Activated CD8-positive, alpha-beta memory T cell treated with anti-CD3 and anti-CD28 coated beads for 24 hours (primary cell): ENCODE data around the gene CHRNE.

ENCODE experiments used
- DNase-seq: peaks from one replicate; pipeline ENCODE4 v3.0.0-alpha.2; 2020

CHRNE gene

GRCh38 chr17:4901648-4902344, 1.1 kb downstream of the CHRNE start:
- DNase-seq = peak; percentile 66

GRCh38 chr17:4901108-4901647, 1.7 kb downstream of the CHRNE start:
- DNase-seq = peak; percentile 66

GRCh38 chr17:4900231-4901107, 2.4 kb downstream of the CHRNE start:
- DNase-seq = peak; percentile 75

DNA sequence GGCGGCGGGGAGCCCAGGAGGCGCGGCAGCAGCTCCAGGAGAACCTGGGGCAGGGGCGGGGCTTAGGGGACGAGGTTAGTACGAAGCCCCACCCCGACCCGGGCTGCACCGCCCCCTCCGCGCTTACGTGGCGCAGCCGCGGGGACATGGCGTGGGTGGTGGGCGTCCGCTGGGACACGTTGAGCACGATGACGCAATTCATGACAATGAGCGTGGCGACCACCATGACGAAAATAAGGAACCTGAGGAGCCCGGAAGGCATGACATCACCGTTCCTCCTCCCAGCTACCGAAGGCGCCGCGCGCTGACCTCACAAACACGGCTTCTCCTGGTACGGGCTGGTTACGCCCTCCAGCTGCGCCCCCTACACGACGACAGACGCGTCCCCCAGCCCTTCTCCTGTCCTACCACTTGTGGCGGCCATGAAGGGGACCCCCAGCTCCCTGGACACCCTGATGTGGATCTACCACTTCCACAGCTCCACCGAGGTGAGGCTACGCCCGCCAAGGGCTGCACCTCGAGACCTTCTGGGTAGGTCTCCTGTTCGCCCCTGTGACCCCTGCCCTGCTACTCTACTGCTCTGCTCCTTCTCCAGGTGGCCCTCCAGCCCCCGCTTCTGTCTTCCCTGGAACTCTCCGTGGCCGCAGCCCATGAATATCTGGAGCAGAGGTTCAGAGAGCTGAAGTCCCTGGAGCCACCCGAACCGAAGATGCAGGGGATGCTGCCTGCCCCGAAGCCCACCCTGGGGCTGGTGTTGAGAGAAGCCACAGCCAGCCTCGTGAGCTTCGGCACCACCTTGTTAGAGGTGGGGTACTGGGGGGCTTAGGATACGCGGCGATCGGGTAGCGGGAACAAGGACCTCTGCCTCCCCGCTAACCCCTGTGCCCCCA, 3.3 kb downstream of the CHRNE start, which contains the start of gene C17orf107:
TSS of gene C17orf107 (plus strand) at position 196 of the 890 bp plus-strand sequence. CDS start at position 423, 227 bp downstream.
- peak; percentile 99 for DNase-seq

GRCh38 chr17:4898927-4899326, 4.0 kb downstream of the CHRNE start:
- no peak for DNase-seq

DNA sequence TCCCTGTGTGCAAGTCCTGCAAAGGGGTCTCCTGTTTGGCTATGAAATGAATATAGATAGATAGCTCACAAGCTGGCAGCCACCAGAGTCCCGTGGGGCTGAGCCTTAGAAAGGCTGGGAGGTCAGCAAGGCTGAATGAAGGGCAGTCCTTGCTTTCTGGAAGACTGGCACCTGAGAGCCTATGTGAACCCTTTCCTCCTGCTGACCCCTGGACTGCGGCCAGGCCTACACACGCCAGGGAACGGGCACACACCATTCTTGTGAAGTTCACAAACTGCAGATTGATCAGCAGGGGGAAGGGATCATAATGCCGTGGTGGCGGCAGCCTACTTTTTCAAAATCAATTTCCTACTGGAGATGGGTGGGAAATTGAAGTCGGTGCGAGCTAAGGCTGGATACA, 4.5 kb downstream of the CHRNE start:
- DNase-seq = no peak

- no peak for DNase-seq
Observed at GRCh38 chr17:4897785-4898184, 5.1 kb downstream of the CHRNE start.

GRCh38 chr17:4897198-4897687, 5.7 kb downstream of the CHRNE start:
- no peak for DNase-seq

DNA sequence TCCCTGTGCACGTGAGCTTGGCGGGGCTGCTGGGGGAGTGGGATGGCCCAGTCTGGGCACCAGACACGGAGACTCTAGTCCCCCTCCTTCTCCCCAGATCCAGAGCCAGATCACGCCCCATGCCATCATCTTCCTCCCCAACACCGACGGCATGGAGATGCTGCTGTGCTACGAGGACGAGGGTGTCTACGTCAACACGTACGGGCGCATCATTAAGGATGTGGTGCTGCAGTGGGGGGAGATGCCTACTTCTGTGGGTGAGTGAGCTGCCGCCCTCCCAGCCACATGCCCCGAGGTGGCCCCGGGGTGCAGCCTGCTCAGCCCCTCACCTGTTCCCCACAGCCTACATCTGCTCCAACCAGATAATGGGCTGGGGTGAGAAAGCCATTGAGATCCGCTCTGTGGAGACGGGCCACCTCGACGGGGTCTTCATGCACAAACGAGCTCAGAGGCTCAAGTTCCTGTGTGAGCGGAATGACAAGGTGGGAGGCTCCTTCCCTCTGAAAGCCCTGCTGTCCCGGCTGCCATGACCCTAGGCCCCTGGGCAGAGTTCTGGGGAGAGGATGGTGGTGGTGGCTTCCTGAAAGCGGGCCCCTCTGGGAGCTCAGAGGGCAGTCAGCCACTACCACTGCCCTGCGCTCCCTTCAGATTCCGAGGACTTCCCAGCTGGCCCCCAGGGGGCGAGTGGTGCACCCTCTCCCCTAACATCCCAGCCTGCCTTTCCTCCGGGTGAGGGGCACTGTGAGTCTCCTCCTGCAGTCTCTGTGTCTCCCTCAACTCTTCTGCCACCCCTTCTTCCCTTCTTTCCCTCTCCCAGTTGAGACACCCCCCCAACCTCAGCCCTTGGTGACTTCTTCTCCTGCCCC, 6.3 kb downstream of the CHRNE start:
- DNase-seq = no peak

- no peak for DNase-seq
Observed at GRCh38 chr17:4895657-4896331, 7.1 kb downstream of the CHRNE start.

GRCh38 chr17:4895121-4895520, 7.8 kb downstream of the CHRNE start:
- DNase-seq = no peak

GRCh38 chr17:4893721-4894560, 9.0 kb downstream of the CHRNE start:
- no peak for DNase-seq

DNA sequence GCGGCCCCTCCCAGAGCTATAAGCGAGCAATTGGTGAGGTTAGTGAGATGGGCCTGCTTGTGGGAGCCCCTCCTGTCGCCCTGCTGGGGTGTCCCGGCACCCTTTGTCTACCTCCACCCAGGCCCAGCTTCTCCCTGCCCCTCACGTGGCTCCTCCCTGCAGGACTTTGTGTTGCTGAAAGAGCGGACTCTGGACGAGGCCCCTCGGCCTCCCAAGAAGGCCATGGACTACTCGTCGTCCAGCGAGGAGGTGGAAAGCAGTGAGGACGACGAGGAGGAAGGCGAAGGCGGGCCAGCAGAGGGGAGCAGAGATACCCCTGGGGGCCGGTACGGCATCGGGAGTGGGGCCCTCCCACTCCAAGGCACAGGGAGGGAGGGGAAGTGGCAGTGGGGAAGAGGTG, 9.6 kb downstream of the CHRNE start:
- no peak for DNase-seq

DNA sequence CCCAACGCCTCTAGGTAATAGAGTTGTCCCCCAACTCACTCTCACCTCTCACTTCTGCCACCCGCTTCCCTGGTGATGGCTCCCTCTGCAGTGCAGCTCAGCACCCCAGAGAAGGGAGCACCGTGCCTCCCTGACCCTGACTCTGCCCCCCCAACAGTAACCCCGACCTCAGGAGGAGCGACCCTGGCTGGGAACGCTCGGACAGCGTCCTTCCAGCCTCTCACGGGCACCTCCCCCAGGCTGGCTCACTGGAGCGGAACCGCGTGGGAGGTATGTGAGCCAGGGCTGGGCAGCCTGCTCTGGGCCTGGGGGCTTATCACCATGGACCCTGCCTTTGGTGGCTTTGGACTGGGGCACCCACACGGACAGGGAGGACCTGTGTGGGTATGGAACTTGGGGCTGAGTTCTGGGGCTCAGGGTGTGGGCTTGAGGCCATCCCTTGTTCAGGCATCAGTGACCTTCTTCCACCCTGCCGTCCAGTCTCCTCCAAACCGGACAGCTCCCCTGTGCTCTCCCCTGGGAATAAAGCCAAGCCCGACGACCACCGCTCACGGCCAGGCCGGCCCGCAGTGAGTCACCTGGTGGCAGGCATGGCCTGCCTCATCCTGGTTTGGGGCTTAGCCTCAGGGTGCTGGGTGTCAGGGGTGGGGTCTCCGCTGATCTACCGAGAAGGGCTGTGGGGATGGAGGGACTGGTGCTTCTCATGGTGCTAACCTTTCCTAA, 10.2 kb downstream of the CHRNE start:
- no peak for DNase-seq

GRCh38 chr17:4891411-4892410, 11.2 kb downstream of the CHRNE start:
- no peak for DNase-seq

GRCh38 chr17:4887581-4887980, 15.3 kb downstream of the CHRNE start:
- DNase-seq = no peak

GRCh38 chr17:4886830-4887229, 16.1 kb downstream of the CHRNE start:
- DNase-seq = no peak

DNA sequence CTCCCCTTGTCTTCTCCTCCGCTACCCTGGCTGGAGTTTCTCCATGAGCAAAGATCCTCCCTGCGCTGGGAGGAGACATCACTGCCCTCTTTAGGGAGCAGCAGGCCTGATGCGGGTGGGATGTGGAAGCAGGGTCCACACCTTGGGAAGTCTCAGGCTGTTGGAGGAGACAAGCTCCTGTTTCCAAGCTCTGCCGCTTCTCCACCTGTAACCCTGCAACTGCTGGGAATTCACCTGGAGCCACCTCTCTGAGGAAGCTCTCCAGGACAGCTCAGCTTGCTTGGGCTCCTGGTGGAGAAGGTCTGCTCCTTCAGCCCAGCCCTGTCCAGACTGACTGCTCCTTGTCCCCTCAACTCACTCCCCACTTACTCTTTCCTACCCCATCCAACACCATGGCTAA, 18.4 kb downstream of the CHRNE start:
- no peak for DNase-seq
